ENCODE data around the gene ROR2.

The ROR2 gene

DNA sequence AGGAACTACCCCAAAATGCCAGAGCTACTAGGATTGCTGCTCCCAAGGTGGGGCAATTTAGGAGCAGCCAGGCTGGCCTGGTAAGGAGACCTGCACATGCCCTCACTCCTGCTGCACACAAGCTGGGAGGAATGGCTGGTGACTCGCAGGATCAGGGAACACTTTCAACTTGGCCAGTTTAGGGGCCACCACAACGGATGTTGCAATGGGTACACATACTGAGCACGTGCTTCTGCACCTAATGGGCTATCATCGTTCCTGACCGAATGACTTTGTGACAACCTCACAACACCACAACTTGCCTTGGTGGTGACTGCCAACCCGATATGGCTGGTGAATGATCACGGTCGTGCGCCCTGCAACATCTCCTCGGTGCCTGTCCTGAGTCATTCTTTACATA, 172.0 kb downstream of the ROR2 start:
- Histone ChIP-seq H3K79me2 (ENCODE audit: insufficient read depth, low read depth) (no peaks in the 10 kb centered on the region), H3K27me3 (ENCODE audit: insufficient read depth, low read depth) (no peaks in the 10 kb centered on the region), H3K4me3 (IDR thresholded peaks at IDR 0.05; ENCODE audit: insufficient read depth, low read depth, low read length) (no peak overlapping the region), H4K20me1 (ENCODE audit: insufficient read depth) (no peaks in the 10 kb centered on the region), H3K4me1 (ENCODE audit: low read depth, poor library complexity, severe bottlenecking) (peaks cover 25% of the 10 kb centered on the region), H3K27ac (no peak overlapping the region), H3K36me3 (ENCODE audit: insufficient read depth) (no peaks in the 10 kb centered on the region), H3K4me2 (no peak overlapping the region), H2AFZ (ENCODE audit: low read depth) (no peak overlapping the region), H3K9ac (no peak overlapping the region)
- TF ChIP-seq, protein P1, sequence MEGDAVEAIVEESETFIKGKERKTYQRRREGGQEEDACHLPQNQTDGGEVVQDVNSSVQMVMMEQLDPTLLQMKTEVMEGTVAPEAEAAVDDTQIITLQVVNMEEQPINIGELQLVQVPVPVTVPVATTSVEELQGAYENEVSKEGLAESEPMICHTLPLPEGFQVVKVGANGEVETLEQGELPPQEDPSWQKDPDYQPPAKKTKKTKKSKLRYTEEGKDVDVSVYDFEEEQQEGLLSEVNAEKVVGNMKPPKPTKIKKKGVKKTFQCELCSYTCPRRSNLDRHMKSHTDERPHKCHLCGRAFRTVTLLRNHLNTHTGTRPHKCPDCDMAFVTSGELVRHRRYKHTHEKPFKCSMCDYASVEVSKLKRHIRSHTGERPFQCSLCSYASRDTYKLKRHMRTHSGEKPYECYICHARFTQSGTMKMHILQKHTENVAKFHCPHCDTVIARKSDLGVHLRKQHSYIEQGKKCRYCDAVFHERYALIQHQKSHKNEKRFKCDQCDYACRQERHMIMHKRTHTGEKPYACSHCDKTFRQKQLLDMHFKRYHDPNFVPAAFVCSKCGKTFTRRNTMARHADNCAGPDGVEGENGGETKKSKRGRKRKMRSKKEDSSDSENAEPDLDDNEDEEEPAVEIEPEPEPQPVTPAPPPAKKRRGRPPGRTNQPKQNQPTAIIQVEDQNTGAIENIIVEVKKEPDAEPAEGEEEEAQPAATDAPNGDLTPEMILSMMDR (conservative IDR thresholded peaks at IDR 0.05; ENCODE audit: low read depth, low read length), result no peak

DNA sequence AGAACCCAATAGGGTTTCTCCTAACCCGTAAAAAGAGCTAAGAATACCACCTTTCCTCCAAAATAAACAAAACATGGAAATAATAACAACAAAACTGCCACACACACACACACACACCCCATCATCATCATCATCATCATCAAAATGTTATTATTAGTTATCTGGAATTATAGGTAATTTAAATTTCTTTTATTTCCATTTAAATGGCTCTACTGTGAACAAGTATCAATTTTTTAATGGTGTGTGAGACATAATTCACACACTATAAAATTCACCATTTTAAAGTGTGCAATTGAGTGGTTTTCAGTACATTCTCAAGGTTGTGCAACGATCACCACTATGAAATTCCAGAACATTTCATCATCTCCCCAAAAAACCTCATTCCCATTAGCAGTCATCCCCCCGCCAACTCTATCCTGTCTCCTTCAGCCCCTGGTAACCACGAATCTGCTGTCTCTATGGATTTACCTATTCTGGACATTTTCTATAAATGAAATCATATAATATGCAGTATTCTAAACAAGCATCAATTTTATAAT, 172.7 kb downstream of the ROR2 start:
- Histone ChIP-seq H3K4me1 (ENCODE audit: low read depth, poor library complexity, severe bottlenecking) (peaks cover 22% of the 10 kb centered on the region), H3K36me3 (ENCODE audit: insufficient read depth) (no peaks in the 10 kb centered on the region), H3K4me2 (peak overlapping the region; percentile 5; the same call in 1 of the 2 replicates), H2AFZ (ENCODE audit: low read depth) (no peak overlapping the region), H3K79me2 (ENCODE audit: insufficient read depth, low read depth) (no peaks in the 10 kb centered on the region), H3K4me3 (IDR thresholded peaks at IDR 0.05; ENCODE audit: insufficient read depth, low read depth, low read length) (no peak overlapping the region), H3K27me3 (ENCODE audit: insufficient read depth, low read depth) (no peaks in the 10 kb centered on the region), H3K27ac (no peak overlapping the region), H4K20me1 (ENCODE audit: insufficient read depth) (no peaks in the 10 kb centered on the region), H3K9ac (no peak overlapping the region)
- TF ChIP-seq, protein P1 (conservative IDR thresholded peaks at IDR 0.05; ENCODE audit: low read depth, low read length), result no peak

DNA sequence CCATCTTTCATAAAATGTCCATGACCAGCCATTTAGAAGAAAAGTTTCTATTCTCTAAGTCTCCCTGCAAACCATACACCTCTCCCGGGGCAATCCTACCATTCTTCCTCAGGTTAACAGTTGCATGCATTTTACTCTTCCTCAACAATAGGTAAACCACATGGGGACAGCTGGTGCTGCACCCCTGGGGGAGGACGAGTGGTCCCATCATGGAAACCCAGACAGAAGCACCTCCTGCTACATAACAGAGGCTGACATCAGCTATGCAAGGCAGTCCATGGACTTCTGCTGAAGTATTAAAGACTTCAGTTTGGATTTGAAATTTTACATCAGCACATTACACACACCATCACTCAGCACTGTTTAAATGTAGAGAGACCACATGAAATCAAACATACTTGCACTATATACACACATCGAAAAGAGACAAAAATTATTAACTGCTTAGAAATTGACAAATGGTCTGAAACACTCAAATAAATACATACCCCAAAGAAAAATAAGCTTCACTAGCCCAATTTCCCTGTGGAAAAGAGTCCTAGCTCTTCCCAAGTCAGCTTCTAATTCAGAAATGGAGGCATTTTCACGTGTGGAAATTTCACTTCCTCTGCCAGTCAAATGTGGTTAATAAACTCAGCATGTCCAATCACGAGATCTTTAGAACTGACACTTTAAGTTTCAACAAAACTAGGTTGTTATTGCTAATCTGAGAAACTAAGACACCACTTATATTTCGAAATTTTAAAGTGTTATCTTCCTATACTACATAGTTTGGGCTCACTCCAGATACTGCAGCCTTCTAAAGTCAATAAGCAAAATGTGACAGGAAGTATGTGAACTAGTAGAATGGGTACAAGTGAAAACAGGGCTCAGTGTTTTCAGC, 173.4 kb downstream of the ROR2 start:
- Histone ChIP-seq H3K79me2 (ENCODE audit: insufficient read depth, low read depth) (no peaks in the 10 kb centered on the region), H3K36me3 (ENCODE audit: insufficient read depth) (no peaks in the 10 kb centered on the region), H3K4me3 (IDR thresholded peaks at IDR 0.05; ENCODE audit: insufficient read depth, low read depth, low read length) (no peak overlapping the region), H4K20me1 (ENCODE audit: insufficient read depth) (no peaks in the 10 kb centered on the region), H2AFZ (ENCODE audit: low read depth) (no peak overlapping the region), H3K4me2 (peak overlapping the region; percentile 5; the same call in 1 of the 2 replicates), H3K27ac (no peak overlapping the region), H3K27me3 (ENCODE audit: insufficient read depth, low read depth) (no peaks in the 10 kb centered on the region), H3K4me1 (ENCODE audit: low read depth, poor library complexity, severe bottlenecking) (peaks cover 22% of the 10 kb centered on the region), H3K9ac (no peak overlapping the region)
- TF ChIP-seq, protein P1 (conservative IDR thresholded peaks at IDR 0.05; ENCODE audit: low read depth, low read length), result no peak

DNA sequence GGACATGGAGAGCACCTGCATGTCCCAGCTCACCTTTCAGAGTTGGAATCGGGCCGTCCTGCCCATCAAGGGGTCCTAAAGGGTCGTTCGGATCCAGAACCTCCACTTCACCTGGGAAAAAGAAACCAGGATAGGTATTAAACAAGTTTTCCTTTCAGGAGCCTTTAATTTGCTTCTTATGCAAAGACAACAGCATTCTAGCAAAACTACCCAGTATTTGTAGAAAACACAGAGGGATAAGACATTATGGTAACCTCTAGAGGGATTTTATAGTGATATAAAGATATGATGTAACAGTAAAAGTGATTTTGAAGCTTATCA, 174.4 kb downstream of the ROR2 start:
- H3K4me2 ChIP-seq, result no peak overlapping the region
- no peak overlapping the region for H3K4me3 ChIP-seq (IDR thresholded peaks at IDR 0.05; ENCODE audit: insufficient read depth, low read depth, low read length)
- no peak overlapping the region for H3K9ac ChIP-seq
- peaks cover 22% of the 10 kb centered on the region for H3K4me1 ChIP-seq (ENCODE audit: low read depth, poor library complexity, severe bottlenecking)
- no peaks in the 10 kb centered on the region for H3K27me3 ChIP-seq (ENCODE audit: insufficient read depth, low read depth)
- no peak overlapping the region for H3K27ac ChIP-seq
- no peaks in the 10 kb centered on the region for H4K20me1 ChIP-seq (ENCODE audit: insufficient read depth)
- H2AFZ ChIP-seq (ENCODE audit: low read depth), result no peak overlapping the region
- H3K79me2 ChIP-seq (ENCODE audit: insufficient read depth, low read depth), result no peaks in the 10 kb centered on the region
- TF ChIP-seq, protein P1 (conservative IDR thresholded peaks at IDR 0.05; ENCODE audit: low read depth, low read length), result 0 out of 2 replicates have a peak, but pooled peaks have one; percentile 35
- H3K36me3 ChIP-seq (ENCODE audit: insufficient read depth), result no peaks in the 10 kb centered on the region

All from KMS-11 (cell line).